B cell (primary cell): Measurements from ENCODE around the gene APP.

Experiments used
- CTCF ChIP-seq: fragments of 200-600 bp; IDR thresholded peaks from one replicate; pipeline ENCODE4 v1.8.0; 2022; ENCODE audit warnings: antibody characterized with exemption, mild to moderate bottlenecking
- EZH2 ChIP-seq: IDR thresholded peaks from 2 replicates; pipeline ENCODE4 v1.6.1; 2012; ENCODE audit warnings: borderline replicate concordance, low read depth, mild to moderate bottlenecking, moderate library complexity, low read length; ENCODE audit not compliant: insufficient read depth, poor library complexity, severe bottlenecking

- TF ChIP-seq CTCF (no peak), EZH2 (no peak)
These were observed 91.2 kb downstream of the APP start for GRCh38 chr21:26079366-26079765.
